Suprapubic skin (tissue), 4 donors: Measurements from ENCODE around the gene CALCR. TPM values are rescaled to one million over a fixed set of nuclear protein-coding genes. Genes with fewer than 3 reads are reported as not detected.

Experiments used
- DNase-seq, 2 donors: peaks; one replicate each; pipeline ENCODE4 v3.0.0-alpha.2; 2019; ENCODE audit warnings: low spot score in 2 of 2
- H3K27ac ChIP-seq: fragments of 200-600 bp; sonication (generic); one replicate; pipeline ENCODE4 v1.5.1; 2019
- H3K27me3 ChIP-seq: fragments of 200-600 bp; sonication (generic); one replicate; pipeline ENCODE4 v1.5.1; 2019
- H3K36me3 ChIP-seq: fragments of 200-600 bp; sonication (generic); one replicate; pipeline ENCODE4 v1.5.1; 2019
- H3K4me1 ChIP-seq: fragments of 200-600 bp; sonication (generic); one replicate; pipeline ENCODE4 v1.5.1; 2019
- H3K4me3 ChIP-seq: fragments of 200-600 bp; sonication (generic); one replicate; pipeline ENCODE4 v1.5.1; 2019; ENCODE audit warnings: mild to moderate bottlenecking
- H3K9me3 ChIP-seq: fragments of 200-600 bp; sonication (generic); one replicate; pipeline ENCODE4 v1.5.1; 2019
- CTCF ChIP-seq, 2 donors: fragments of 200-600 bp in 1 of 2; fragments of 450-650 bp in 1 of 2; sonication (generic) in 1 of 2; IDR thresholded peaks; one replicate each; pipeline ENCODE4 v1.5.1; 2016 to 2019; ENCODE audit warnings: antibody characterized with exemption in 2 of 2, mild to moderate bottlenecking in 1 of 2, moderate library complexity in 1 of 2
- EP300 ChIP-seq: sonication (generic); formaldehyde crosslinking; IDR thresholded peaks from one replicate; pipeline ENCODE4 v1.6.1; 2017; ENCODE audit warnings: antibody characterized with exemption
- POLR2A ChIP-seq, 2 donors: fragments of 450-650 bp; IDR thresholded peaks; one replicate each; pipeline ENCODE4 v1.6.1; 2017; ENCODE audit warnings: antibody characterized with exemption in 2 of 2, mild to moderate bottlenecking in 2 of 2, moderate library complexity in 2 of 2
- POLR2AphosphoS5 ChIP-seq, 3 donors: sonication (generic); formaldehyde crosslinking; IDR thresholded peaks; one replicate each; pipeline ENCODE4 v1.6.1; 2017; ENCODE audit warnings: antibody characterized with exemption in 3 of 3
- WGBS: methylation state at CpG from one replicate; pipeline ENCODE4 v1.1.5; 2018; 5-methylcytosine and 5-hydroxymethylcytosine counted together
- total RNA-seq, 4 donors: library from RNA; depleted of rRNA; stranded (reverse); fragments of >200 nt; gene quantifications; one replicate each; pipeline ENCODE4 v1.1.0, GENCODE V29; 2016

CALCR gene
- total RNA-seq, 4 donors from 2014 or later = not detected

GRCh38 chr7:93535616-93536015 is 38.9 kb downstream of the CALCR start:
- H3K27ac ChIP-seq = no peak overlapping the region
- no peaks in the 10 kb centered on the region for H3K36me3 ChIP-seq
- no peaks in the 10 kb centered on the region for H3K27me3 ChIP-seq
- no peak for DNase-seq
- no peaks in the 10 kb centered on the region for H3K4me1 ChIP-seq
- no peak overlapping the region for H3K4me3 ChIP-seq
- H3K9me3 ChIP-seq = no peaks in the 10 kb centered on the region
- no peak for TF ChIP-seq CTCF (IDR thresholded peaks at IDR 0.05)
- TF ChIP-seq POLR2A (IDR thresholded peaks at IDR 0.05) = no peak
- no peak for TF ChIP-seq EP300
- no peak for TF ChIP-seq POLR2AphosphoS5 (IDR thresholded peaks at IDR 0.05)

GRCh38 chr7:93530701-93531100 is 43.8 kb downstream of the CALCR start:
- Histone ChIP-seq H3K36me3 (no peaks in the 10 kb centered on the region), H3K9me3 (no peaks in the 10 kb centered on the region), H3K27me3 (no peaks in the 10 kb centered on the region), H3K4me3 (no peak overlapping the region), H3K27ac (no peak overlapping the region), H3K4me1 (no peaks in the 10 kb centered on the region)
- TF ChIP-seq EP300 (no peak), POLR2A (IDR thresholded peaks at IDR 0.05) (no peak), POLR2AphosphoS5 (IDR thresholded peaks at IDR 0.05) (no peak), CTCF (IDR thresholded peaks at IDR 0.05) (no peak)
- no peak for DNase-seq

- no peaks in the 10 kb centered on the region for H3K9me3 ChIP-seq
- no peak overlapping the region for H3K27ac ChIP-seq
- no peak for DNase-seq
- no peak overlapping the region for H3K4me3 ChIP-seq
- TF ChIP-seq POLR2A (IDR thresholded peaks at IDR 0.05) (no peak), EP300 (no peak), CTCF (IDR thresholded peaks at IDR 0.05) (no peak)
- WGBS = 98% methylated on average over 4 of the region's 4 CpGs
- no peaks in the 10 kb centered on the region for H3K27me3 ChIP-seq
- H3K36me3 ChIP-seq = no peaks in the 10 kb centered on the region
- no peaks in the 10 kb centered on the region for H3K4me1 ChIP-seq
Measured at GRCh38 chr7:93516834-93517233, 57.7 kb downstream of the CALCR start.

- no peak for TF ChIP-seq EP300
- TF ChIP-seq CTCF (IDR thresholded peaks at IDR 0.05) = no peak
- TF ChIP-seq POLR2A (IDR thresholded peaks at IDR 0.05) = no peak
- TF ChIP-seq POLR2AphosphoS5 (IDR thresholded peaks at IDR 0.05) = no peak
- Histone ChIP-seq H3K27ac (no peak overlapping the region), H3K4me3 (no peak overlapping the region), H3K4me1 (no peaks in the 10 kb centered on the region), H3K9me3 (no peaks in the 10 kb centered on the region), H3K36me3 (no peaks in the 10 kb centered on the region), H3K27me3 (no peaks in the 10 kb centered on the region)
- 52% methylated on average over 1 of the region's 1 CpG for WGBS
- DNase-seq = no peak
Measured at GRCh38 chr7:93515144-93515543, 59.4 kb downstream of the CALCR start.

- Histone ChIP-seq H3K9me3 (no peaks in the 10 kb centered on the region), H3K4me3 (no peak overlapping the region), H3K4me1 (no peaks in the 10 kb centered on the region), H3K27ac (no peak overlapping the region), H3K27me3 (no peaks in the 10 kb centered on the region), H3K36me3 (no peaks in the 10 kb centered on the region)
- TF ChIP-seq POLR2A (IDR thresholded peaks at IDR 0.05) (no peak), CTCF (IDR thresholded peaks at IDR 0.05) (no peak), POLR2AphosphoS5 (IDR thresholded peaks at IDR 0.05) (no peak), EP300 (no peak)
- DNase-seq = no peak
Measured at GRCh38 chr7:93509303-93509702, 65.2 kb downstream of the CALCR start.
